Activated CD4-positive, alpha-beta T cell treated with anti-CD3 and anti-CD28 coated beads, Interleukin-2, amount 50 U/mL, for 4 hours (primary cell): ENCODE data around the gene PI4KB.

Experiments
- DNase-seq, 2 experiments: peaks; one replicate each; pipeline ENCODE4 v3.0.0-alpha.2; 2020

PI4KB gene

DNA sequence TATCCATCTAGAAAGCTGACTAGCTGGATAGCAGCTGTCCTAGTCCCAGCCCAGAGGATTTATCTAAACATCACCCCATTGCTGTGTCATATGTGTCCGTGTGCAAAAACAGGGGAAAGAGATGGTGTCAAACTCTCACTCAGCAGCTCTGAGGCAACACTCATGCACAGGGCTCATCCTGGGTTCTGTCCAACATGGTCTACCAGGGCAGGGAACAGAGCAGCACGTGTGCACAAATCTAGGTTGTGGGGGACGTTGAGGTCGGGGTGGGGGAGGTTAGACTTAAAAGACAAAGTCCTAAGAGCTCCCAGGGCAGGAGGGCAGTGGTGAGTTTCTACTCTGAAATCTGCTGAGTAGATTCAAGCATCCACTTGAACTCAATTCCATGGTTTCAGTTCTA, 16.2 kb downstream of the PI4KB start:
- DNase-seq, result no peak

DNA sequence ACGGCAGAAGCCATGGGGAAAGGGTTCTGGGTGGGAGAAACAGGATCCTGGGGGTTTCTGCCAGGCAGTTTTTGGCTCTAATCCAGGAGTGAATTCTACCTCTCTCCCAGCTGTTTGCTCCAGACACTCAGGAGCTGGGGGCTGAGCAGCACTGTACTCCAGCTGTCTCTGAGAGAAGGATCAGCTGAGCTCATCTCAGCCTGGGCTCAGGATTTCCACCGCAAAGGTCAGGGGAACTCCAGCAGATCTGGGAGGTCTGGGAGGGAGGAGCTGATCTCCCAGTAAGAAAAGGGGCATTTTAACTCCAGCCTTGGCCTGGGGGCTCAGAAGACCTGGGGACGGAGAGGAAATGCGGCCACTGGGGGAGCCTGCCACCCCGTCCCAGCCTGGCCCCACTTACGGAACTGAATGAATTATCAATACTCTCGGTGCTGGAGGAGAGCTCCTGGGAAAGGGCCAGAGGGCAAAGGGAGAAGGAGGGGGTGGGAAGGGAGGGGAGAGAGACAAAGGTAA, 17.3 kb downstream of the PI4KB start:
- DNase-seq, result no peak

- DNase-seq, result no peak
These were observed 32.3 kb downstream of the PI4KB start for GRCh38 chr1:151294742-151295462.

GRCh38 chr1:151293093-151293492, 34.1 kb downstream of the PI4KB start:
- DNase-seq, result no peak

GRCh38 chr1:151292207-151293030, 34.8 kb downstream of the PI4KB start:
- DNase-seq, result no peak

DNA sequence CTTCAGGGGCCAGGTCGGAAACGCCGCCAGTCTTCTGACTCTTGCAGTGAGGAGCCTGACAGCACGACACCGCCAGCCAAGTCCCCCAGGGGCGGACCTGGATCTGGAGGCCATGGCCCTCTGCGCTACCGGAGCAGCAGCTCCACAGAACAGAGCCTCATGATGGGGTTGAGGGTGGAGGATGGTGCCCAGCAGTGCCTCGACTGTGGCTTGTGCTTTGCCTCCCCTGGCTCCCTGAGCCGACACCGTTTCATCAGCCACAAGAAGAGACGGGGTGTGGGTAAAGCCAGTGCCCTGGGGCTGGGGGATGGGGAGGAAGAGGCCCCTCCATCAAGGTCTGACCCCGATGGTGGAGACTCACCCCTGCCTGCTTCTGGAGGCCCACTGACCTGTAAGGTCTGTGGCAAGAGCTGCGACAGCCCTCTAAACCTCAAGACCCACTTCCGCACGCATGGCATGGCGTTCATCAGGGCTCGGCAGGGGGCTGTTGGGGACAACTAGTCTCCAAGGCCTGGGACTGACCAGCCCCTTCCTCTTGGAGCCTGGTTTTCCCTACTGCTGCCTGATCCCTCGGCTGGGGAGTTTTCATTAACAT, 36.4 kb downstream of the PI4KB start:
- DNase-seq, result no peak

GRCh38 chr1:151289991-151290708, 37.1 kb downstream of the PI4KB start:
- no peak for DNase-seq

- DNase-seq, result no peak
These were observed 37.9 kb downstream of the PI4KB start for GRCh38 chr1:151289080-151289935.

- no peak for DNase-seq
These were observed 38.7 kb downstream of the PI4KB start for GRCh38 chr1:151288502-151288901.

DNA sequence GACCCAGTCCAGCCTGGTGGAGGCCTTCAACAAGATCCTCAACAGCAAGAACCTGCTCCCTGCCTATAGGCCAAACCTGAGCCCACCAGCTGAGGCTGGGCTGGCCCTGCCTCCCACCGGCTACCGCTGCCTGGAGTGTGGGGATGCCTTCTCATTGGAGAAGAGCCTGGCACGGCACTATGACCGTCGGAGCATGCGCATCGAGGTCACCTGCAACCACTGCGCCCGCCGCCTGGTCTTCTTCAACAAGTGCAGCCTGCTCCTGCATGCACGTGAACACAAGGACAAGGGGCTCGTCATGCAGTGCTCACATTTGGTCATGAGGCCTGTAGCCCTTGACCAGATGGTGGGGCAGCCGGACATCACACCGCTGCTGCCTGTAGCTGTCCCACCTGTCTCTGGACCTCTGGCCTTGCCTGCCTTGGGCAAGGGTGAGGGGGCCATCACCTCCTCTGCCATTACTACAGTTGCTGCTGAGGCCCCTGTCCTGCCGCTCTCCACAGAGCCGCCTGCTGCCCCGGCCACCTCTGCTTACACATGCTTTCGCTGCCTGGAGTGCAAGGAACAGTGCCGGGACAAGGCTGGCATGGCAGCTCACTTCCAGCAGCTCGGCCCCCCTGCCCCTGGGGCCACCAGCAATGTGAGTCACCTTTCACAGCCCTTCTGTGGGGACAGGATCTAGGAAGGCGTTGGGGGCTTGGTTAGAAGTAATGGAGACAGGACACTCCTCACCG, 39.3 kb downstream of the PI4KB start:
- no peak for DNase-seq

DNA sequence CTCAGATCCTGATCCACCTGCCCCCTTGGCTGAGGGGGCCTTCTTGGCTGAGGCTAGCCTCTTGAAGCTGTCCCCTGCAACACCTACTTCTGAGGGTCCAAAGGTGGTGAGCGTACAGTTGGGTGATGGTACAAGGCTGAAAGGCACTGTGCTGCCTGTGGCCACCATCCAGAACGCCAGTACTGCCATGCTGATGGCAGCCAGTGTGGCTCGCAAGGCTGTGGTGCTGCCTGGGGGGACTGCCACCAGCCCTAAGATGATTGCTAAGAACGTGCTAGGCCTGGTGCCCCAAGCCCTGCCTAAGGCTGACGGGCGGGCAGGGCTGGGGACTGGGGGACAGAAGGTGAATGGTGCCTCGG, 39.9 kb downstream of the PI4KB start:
- DNase-seq, result no peak

- DNase-seq, result no peak
These were observed 40.4 kb downstream of the PI4KB start for GRCh38 chr1:151286619-151287340.

GRCh38 chr1:151284013-151284577, 43.1 kb downstream of the PI4KB start:
- DNase-seq, result no peak

GRCh38 chr1:151282883-151283725, 44.1 kb downstream of the PI4KB start:
- DNase-seq, result peak in 1 of 2 experiments; percentile 8

DNA sequence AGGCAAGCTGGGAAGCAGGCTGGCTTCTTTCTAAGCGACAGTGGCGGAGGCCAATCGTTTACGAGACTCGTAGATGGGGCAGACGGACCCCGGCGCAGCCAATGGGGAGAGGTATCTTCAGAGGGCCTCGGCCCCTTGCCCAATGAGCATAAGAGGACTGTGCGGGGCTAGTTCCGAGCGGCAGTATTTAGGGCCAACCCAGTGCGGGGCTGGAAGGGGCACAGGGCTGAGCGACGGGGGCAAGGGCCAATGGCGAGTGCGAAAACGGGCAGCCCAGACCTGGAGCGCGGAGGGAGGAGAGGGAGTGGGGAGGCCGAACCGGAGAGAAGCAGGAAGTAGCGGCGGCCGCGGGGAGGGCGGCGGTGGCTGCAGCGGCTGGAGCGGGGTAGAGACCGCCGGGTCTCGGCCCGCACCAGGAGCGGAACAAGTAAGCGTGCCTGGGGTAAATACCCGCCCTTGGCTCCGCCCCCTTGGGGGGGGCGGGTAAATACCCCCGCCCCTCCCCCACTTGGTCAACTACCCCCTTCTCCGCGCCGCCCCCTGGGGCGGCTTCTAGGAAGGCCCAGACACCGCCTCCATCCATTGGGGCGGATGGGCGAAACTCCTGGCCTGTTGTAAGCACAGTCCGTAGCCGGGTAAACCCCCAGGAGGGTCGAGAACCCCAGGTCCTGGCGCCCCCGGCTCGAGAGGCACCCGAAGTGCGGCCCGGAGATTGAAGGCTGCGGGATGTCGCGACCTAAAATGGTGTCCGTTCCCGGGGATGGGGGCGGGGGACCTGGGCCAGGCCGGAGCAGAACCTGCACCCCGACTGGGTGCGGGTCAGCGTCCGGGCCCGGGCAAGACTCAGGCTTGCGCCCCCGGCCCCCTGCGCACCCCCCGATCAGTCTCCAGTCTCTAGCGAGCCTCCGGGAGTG, 45.0 kb downstream of the PI4KB start, which contains the start of gene ZNF687:
Gene ZNF687 (plus strand): TSS at position 331 of the 914 bp plus-strand sequence. CDS start 3,993 bp downstream, outside the sequence.
- peak; percentile 96 for DNase-seq

- peak; percentile 90 to 93 for DNase-seq
These were observed 45.8 kb downstream of the PI4KB start for GRCh38 chr1:151281225-151281968.

DNA sequence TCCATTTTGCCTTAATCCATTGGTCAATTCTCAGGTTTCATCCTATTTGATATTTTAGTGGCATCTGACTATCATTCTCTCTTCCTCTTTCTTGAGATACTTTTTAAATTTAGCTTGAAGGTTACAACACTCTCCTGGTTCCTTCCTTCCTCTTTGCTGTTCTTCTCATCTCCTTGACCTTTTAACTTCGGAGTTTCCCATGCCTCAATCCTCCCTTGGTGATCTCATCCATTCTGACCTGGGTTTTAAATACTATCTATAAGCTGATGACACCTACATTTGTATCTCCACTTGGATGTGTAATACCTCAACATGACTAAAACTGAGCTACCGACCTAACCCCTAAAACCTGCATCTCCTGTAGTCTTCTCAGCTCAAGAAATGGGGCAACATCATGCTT, 50.0 kb downstream of the PI4KB start:
- DNase-seq, result no peak
